HG03521 (cell line): ENCODE results near the gene CCDC116.
"Not testable (repeated sequence)": the region's sequence is repeated elsewhere in the genome, so short reads cannot be mapped to it uniquely, and the experiment has no call there.

Experiments used
- ATAC-seq: cut with Tn5 transposase; IDR thresholded peaks from one replicate; pipeline ENCODE4 v1.9.1; 2021; ENCODE audit warnings: mild to moderate bottlenecking, moderate library complexity; ENCODE audit not compliant: unreplicated experiment

The CCDC116 gene

DNA sequence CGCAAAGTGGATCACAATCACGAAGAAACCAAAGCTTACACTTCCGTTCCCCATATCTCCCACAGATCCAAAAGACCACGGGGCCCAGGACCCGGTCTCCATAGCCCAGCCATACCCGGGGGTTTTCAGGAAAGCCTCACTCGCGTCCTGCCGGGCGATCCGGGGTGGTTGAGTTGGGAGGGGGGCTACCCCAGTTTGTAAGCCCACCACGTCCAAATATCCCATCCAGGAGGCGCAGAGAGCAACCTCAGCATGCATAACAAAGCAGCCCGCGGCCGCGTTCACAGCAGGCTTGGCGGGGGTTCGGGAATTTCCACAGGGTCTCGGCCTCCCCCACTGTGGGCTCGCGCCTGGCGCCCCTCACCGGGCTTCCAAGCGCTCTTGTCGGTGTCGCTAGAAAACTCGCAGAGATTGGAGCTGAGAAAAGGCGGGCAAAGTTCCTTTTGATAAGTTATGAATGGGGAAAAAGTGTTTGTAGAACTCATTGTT lies 19.0 kb downstream of the CCDC116 start:
- peak; percentile 2 for ATAC-seq

DNA sequence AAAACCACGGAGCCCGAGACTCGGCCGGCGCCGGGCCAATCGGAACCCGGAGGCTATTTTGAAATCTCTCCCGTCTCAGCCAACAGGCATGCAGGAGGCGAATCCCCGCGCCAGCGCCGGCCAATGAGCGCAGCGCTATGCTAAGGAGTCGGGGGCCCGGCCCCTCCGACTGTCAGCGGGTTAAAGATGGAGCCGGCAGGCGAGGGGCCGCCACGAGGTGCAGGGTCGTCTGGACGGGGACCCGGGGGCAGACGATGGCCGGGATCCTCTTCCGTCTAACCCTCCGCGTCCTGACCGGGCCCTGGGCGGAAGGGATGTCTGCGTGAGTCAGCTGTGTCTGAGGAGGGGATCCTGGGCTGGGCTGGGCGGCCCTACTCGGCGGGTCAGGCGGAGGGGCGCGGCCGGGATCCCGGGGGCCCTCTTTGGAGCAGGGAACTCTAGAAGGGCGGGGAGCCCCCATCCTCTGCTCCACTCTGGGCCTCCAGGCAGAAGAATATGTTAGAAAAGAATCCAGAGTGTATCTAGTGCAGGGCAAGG lies 19.5 kb downstream of the CCDC116 start:
- peak; percentile 80 for ATAC-seq

DNA sequence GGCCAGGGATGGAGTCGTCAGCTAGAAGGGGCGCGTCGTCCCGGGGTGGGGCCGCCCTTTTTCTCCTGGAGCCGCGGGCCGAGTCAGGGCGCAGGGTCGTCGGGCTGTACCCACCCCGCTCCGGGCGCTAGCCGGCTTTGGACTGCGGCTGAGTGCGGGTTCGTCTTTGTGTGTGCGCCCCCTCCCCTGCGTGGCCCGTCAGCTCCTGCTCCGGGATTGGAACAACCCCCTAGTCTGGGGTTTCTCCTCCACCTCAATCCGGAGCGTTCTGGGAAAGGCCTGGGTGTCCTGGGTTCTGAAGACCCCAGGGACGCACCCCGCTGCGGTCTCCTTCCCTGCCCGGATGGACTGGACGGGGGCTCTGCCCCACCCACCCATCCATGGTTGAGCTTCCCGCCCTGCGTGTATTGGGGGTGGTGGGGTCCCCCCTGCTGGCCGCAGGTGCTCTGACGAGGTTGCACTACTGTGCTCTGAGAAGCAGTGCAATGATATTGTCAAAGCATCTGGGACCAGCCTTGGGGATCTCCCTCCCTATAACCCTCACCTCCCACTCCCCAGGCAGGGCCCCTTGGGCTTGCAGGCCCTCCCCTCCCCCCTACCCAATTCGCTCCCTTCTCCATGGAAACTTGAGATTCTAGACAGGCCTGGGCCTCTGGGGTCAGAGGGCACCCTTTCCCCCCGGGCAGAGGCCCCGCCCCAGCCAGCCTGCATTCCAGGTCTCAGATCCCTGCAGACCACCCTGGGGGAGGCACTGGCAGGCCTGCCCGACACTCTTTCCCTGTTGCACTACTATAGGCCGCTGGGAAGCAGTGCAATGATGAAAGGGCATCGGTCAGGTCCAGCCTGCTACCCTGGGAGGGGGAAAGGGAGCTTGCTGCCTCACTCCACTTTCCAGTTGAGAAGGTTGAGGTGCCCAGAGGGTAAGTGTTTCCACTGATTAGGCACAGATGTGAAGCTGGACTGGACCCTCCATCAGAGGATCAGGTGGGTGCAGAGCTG lies 20.3 kb downstream of the CCDC116 start:
- ATAC-seq: no peak

DNA sequence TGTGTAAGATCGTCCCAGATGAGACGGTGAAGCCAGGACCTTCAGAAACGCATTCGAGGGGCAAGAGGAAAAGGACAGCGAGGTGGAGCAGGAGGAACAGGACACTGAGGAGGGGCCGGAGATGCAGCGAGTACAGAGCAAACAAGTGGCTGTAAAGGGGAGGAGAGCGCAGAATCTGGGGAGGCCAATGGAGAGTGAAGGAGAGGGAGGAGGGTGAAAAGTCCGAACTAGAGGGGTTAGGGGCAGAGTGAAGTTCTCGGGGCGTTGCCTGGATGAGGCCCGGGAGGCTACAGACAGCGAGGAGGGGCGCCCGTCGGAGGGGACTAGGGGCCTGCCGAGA lies 24.4 kb downstream of the CCDC116 start:
- ATAC-seq: no peak

DNA sequence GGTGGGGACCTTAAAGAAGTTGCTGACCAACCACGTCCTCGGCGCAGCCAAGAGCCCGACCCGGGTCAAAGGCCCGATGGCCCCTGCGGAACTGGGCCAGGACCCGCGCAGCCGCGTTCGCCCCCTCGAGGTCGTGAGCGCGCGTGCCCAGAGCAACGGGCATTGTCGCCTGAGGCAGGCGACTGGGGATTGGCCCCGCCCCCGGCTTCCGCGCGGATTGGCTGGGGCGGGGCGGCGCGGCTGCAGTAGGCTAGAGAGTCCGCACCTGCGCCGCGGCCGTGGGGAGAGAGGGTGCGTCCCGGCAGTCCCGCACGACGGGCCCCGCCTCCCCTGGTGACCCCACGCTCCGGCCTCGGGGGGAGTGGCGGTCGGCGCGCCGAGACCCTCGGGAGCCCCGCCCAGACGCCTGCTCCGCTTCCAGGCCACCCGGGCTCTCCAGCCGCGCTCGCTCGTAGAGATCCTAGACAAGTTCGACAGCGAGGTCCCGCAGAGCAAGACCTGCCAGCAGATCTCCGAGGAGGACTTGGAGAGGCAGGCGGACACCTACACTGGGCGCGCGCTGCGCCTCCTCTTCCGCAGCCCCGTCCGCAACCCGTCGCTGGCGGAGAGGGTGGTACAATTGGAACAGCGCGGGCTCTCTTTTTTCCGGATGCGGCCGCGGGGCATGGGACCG lies 24.9 kb downstream of the CCDC116 start:
- peak; percentile 70 for ATAC-seq

DNA sequence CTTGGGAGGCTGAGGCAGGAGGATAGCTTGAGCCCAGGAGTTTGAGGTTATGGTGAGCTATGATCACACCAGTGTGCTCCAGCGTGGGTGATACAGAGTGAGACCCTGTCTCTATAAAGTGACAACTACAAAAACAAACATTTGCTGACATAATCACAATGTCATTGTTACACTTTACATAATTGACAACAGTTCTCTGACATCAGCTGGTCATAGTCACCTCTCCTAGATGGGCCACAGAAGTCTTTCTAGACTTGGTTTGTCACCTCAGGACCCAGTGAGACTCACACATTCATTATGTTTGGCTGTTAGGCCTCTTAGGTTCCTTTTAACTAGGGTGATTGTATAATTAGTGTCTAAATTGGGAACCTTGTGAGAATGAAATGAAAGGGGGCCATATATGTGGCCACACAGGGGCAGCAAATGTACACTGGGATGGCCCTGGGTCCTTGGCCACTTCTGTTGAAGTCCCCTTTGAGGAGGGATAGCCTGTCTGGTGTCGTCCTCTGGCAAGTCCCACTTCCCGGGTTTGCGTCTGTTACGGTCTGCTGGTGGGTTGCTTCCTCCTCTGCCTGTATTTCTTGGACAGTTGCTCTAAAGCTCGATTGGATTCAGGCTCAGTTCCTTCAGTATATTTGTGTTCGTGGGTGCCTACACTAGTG lies 27.4 kb downstream of the CCDC116 start:
- ATAC-seq: no peak

DNA sequence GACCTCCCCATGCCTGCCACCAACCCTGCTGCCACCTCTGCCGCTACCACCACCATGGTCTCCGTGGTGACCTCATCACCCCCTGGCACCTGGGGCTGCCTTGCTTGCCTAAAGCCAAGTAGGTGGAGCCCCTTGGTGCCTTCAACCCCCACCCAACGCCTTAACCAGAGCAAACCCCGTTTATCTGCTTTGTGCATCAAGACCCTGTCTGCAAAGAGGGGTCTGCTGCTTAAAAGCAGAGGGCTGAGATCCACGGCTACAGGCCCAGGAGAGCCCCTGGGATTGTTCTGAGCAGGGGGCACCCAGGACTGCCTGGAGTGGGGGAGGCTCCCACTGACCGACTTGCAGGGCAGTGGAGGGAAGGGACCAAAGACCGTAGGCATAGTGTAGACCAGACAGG lies 28.3 kb downstream of the CCDC116 start:
- no peak for ATAC-seq

DNA sequence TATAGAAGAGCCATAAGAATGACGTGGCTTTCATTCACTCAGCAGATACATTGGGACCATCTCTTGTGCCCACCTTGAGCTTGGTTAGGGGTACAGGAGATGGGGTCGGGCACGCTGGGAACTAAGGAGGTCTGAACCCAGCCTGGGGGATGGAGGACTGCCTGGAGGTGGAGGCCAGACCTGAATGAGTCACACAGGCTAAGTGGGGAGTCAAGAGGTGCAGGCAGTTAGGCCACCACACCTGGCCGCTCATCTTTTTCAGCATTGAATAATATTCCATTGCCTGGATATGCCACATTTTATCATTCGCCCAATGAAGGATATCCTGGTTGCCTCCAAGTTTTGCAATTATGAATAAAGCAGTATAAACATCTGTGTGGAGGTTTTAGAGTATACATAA lies 29.4 kb downstream of the CCDC116 start:
- ATAC-seq: no peak

DNA sequence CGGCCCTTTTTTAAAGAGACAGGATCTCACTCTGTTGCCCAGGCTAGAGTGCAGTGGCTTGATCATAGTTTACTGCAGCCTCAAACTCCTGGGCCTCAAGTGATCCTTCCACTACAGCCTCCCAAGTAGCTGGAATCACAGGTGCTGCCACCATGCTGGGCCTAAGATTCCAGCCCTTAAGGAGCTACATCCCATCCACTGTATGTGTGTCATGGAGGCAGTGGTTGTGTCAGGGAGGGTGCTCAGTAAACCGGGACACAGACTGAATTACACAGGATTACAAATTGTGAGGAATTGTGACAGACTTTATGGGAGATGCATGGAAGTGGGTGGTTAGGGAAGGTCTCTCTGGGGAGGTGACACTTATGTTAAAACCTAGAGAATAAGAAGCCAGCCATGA lies 31.2 kb downstream of the CCDC116 start:
- no peak for ATAC-seq

DNA sequence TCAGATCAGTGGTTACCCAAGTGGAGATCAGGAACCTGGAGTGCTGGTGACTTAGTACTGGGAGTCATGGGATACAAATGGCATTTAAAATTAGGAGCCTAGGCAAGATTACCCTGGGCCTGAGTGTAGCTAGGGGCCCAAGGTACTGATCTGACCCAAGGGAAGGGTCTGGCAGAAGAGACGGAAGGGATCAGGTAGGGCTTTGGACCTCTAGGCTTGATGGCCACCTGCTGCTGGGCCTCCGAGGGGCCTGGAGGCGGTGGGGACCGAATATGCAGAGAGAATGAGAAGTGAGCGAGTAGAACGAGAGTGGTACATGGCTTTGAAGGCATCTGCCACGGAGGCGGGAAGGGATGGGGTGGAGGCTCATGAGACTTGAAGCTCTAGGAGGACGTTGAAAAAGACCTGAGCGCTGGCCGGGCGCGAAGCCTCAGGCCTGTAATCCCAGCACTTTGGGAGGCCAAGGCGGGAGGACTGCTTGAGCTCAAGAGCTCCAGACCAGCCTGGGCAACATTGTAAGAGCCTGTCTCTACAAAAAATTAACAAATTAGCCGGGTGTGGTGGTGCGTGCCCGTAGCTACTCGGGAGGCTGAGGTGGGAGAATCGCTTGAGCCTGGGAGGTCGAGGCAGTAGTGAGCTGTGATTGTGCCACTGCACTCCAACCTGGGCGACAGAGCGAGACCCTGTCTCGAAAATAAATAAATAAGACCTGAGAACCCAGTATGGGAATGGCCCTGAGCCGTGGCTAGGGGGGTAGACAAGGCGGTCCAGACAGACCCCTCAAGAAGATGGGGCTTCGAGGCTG lies 32.7 kb downstream of the CCDC116 start:
- no peak for ATAC-seq

DNA sequence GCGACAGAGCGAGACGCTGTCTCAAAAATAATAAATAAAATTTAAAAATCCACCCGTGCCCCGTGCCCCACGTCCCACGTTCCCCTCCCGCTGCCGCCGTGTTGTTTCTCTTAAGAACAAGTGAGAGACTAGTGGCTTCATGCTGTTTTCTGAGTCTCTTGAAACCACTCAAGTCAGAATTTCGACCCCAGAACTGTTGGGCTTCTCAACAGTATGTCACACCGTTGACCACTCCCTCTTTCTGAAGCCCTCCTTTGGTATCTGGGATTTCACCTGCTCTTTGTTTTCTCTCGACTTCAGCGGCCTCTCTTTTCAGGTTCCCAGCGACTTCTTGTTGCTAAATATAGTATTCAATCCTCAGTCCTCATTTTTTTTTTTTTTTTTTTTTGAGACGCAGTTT lies 34.2 kb downstream of the CCDC116 start:
- no peak for ATAC-seq

DNA sequence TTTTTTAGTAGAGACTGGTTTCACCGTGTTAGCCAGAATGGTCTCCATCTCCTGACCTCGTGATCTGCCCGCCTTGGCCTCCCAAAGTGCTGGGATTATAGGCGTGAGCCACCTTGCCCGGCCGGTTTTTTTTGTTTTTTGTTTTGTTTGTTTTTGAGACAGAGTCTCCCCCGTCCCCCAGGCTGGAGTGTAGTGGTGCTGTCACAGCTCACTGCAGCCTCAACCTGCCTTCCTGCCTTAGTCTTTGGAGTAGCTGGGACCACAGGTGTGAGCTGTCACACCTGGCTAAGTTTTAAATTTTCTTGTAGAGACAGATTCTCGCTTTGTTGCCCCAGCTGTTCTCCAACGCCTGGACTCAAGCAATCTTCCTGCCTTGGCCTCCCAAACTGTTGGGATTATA lies 36.5 kb downstream of the CCDC116 start:
- ATAC-seq: no peak

DNA sequence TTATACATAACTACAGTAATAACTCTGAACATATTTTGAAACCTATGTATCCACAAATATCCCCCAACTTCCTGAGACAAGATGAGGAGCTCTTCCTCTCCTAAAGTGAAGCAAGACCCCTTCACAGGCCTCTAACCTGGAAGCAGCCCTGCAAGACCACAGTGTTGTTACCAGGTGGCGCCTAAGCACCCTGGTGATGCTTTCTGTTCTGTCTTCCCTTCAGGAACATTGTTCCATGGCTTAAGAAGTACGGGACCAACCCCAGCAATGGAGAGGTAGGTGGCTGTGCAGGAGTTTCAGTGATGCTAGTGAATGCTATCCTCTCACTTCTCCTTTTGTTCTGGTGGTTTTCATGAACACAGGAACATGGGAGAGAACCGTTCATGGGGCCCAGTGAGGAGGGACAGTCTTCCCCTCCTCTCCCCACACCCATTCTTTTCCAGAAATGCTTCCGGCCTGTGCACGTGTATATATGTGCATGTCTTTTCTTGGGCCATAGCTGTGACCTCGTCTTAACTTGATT lies 39.6 kb downstream of the CCDC116 start:
- ATAC-seq: no peak

DNA sequence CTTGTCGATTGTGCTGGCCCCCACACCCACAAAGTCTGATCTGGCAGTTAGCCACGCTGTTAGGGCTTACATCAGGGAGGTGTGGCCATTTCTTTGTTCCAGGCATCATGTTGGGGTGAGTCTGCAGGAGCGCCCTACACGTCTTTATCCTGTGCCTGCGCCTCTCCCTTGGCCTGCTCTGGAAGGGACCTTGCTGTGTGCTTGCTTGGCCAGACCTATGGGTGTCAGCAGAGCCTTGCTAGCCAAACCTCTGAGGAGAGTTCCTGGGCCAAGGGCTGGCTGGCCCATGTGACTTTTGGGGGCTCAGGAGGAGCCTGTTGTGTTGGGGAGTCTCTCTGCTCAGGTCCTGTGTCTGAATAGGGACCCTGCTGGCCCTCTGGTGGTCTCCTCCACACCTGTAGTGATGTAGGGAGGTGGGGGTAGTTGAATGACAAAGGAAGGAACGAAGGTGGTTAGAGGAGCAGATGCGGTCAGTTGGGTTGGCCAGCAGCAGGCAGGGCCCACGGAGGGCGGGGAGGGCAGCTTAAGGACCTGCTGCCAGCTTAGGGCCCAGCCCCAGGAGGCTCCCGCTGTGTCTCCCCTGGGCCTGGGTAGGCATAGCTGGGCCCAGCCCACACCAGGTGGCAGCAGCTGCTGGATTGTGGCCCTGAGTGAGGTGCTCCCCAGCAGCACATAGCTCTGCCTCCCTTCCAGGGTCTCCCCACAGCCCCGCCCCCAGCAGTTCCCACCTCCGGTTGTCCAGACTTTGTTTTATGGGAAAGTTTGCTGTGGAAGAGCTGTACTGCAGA lies 41.2 kb downstream of the CCDC116 start:
- ATAC-seq: no peak

DNA sequence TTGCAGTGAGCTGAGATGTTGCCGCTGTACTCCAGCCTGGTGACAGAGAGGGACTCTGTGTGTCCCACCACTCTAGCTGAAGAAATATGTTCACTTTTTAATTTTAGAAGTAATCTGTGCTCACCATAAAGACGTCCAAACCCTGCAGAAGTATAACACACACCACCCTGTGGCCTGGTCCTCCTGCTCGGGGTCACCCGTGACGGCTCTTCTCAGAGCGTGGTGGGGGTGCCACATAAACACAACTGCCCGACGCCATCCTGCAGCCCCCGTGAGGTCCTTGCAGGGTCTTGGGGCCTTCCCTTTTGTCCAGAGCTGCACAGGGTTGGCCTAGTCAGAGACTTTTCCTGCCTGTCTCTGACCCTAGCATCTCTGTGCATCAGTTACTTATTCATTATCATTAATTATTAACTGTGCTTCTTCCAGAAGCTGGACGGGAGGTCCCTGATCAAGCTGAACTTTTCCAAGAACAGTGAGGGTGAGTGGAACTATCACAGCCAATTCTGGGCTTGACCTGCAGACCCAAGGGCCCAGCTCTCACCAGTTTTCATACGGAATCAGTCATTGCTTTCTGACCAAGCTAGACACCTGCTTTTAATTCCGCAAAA lies 42.2 kb downstream of the CCDC116 start:
- ATAC-seq: no peak

DNA sequence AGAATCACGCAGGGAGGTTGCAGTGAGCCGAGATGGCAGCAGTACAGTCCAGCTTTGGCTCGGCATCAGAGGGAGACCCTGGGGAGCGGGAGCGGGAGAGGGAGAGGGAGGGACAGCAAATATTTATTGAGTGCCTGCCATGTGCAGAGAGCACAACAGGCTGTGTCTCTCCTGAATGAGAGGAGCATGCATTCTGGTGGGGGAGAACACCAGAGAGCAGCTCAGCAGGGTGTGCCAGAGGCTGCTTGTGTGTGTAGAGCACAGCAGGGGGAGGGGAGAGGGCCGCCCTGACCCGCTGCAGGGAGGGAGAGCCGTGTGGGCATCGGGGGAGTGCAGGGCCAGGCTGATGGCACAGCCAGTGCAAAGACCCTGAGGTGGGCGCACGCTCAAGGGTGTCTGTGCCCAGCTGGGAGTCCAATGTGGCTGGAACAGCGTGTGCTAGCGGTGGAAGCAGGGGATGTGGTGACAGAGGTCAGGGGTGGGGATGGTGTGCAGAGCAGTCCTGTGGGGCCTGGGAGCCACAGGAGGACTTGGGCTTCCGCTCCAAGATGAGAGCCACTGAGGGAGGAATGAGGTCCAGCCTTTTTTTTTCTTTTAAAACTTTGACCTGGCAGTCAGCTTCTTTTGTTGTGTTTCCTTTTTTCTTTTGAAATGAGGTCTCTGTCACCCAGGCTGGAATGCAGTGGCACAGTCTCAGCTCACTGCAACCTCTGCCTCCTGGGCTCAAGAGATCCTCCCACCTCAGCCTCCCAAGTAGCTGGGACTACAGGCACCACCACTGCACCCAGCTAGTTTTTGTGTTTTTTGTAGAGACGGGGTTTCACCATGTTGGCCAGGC lies 45.3 kb downstream of the CCDC116 start:
- no peak for ATAC-seq

DNA sequence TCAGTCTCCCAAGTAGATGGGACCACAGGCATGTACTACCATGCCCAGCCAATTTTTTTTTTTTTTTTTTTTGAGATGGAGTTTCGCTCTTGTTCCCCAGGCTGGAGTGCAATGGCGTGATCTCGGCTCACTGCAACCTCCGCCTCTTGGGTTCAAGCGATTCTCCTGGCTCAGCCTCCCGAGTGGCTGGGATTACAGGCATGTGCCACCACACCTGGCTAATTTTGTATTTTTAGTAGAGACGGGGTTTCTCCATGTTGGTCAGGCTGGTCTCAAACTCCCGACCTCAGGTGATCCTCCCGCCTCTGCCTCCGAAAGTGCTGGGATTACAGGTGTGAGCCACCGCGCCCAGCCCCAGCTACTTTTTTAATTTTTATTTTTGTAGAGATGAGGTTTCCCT lies 46.3 kb downstream of the CCDC116 start:
- ATAC-seq: not testable (repeated sequence)

DNA sequence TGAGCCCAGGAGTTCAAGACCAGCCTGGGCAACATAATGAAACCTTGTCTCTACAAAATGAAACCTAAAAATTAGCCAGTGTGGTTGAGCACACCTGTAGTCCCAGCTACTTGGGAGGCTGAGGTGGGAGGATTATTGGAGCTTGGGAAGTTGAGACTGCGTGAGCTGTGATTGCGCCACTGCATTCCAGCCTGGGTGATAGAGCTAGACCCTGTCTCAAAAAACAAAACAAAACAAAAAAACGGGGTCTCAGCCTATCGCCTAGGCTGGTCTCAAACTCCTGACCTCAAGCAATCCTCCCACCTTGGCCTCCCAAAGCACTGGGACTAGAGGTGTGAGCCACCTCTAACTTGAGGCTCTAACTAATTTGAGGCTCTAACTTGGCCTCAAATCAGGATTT lies 46.8 kb downstream of the CCDC116 start:
- no peak for ATAC-seq
